Gastrocnemius medialis (tissue), 4 donors: Measurements from ENCODE around the gene EPS8L1. TPM values are rescaled to one million over a fixed set of nuclear protein-coding genes. Genes with fewer than 3 reads are reported as not detected.
"Not testable (repeated sequence)": the region's sequence is repeated elsewhere in the genome, so short reads cannot be mapped to it uniquely, and the experiment has no call there.

Experiments
- ATAC-seq, 2 donors: fragments of 150-250 bp; one replicate each; pipeline ENCODE4 v1.9.1; 2016
- DNase-seq, 2 donors: peaks; one replicate each; pipeline ENCODE4 v3.0.0-alpha.2; 2019
- H3K27ac ChIP-seq, 4 donors: fragments of 200-600 bp; sonication (generic); 1 replicate in 1 of 4; 2 replicates in 3 of 4; pipeline ENCODE4 v1.5.1; 2016 to 2018; ENCODE audit warnings: mild to moderate bottlenecking in 2 of 4, moderate library complexity in 1 of 4
- H3K27me3 ChIP-seq, 3 donors: fragments of 200-600 bp; sonication (generic) in 2 of 3; 1 replicate in 1 of 3; 2 replicates in 2 of 3; pipeline versions ENCODE4 v1.5.1 to v1.6.0; 2016 to 2019; ENCODE audit warnings: mild to moderate bottlenecking in 1 of 3, moderate library complexity in 1 of 3
- H3K36me3 ChIP-seq, 2 donors: fragments of 200-600 bp; sonication (generic) in 1 of 2; one replicate each; pipeline ENCODE4 v1.5.1; 2017 to 2018
- H3K4me1 ChIP-seq, 2 donors: fragments of 200-600 bp; sonication (generic) in 1 of 2; one replicate each; pipeline ENCODE4 v1.5.1; 2016 to 2017; ENCODE audit warnings: mild to moderate bottlenecking in 2 of 2
- H3K4me3 ChIP-seq, 4 donors: fragments of 200-600 bp; sonication (generic) in 3 of 4; 1 replicate in 1 of 4; 2 replicates in 3 of 4; pipeline ENCODE4 v1.5.1; 2016 to 2019; ENCODE audit warnings: mild to moderate bottlenecking in 2 of 4
- H3K9me3 ChIP-seq, 3 donors: fragments of 200-600 bp; sonication (generic) in 2 of 3; 1 replicate in 1 of 3; 2 replicates in 2 of 3; pipeline ENCODE4 v1.5.1; 2016 to 2019
- CTCF ChIP-seq, 5 experiments: fragments of 450-650 bp in 3 of 5; fragments of 200-600 bp in 2 of 5; sonication (generic) in 2 of 5; IDR thresholded peaks in 4 of 5; conservative IDR thresholded peaks in 1 of 5; 1 replicate in 4 of 5; 2 replicates in 1 of 5; pipeline ENCODE4 v1.5.1; 2016 to 2019; ENCODE audit warnings: antibody characterized with exemption in 5 of 5, mild to moderate bottlenecking in 3 of 5, moderate library complexity in 3 of 5
- POLR2A ChIP-seq, 2 donors: fragments of 450-650 bp; IDR thresholded peaks; one replicate each; pipeline ENCODE4 v1.6.1; 2017; ENCODE audit warnings: antibody characterized with exemption in 2 of 2, mild to moderate bottlenecking in 2 of 2, moderate library complexity in 2 of 2
- in situ Hi-C, 4 donors: fragments of 200-750 bp; cut with MboI; loops; one replicate each; pipeline versions ENCODE4 v1.15.0 to v1.8.0; 2017; ENCODE audit warnings: low sequenced_read_pairs in 4 of 4
- intact Hi-C: fragments of 100-400 bp; cut with DNase I; formaldehyde crosslinking; loops from one replicate; pipeline ENCODE4 v1.15.1; 2023; ENCODE audit warnings: low total_unique reads
- total RNA-seq, 4 donors: library from RNA; depleted of rRNA; stranded (reverse); fragments of >200 nt; gene quantifications; one replicate each; pipeline versions ENCODE4 v1.1.0 to v1.2.3, GENCODE V29; 2016

Gene EPS8L1
- total RNA-seq, 4 donors from 2014 or later: 0.25 to 2.4 (median 1.3) TPM

- ATAC-seq: no peak
- in situ Hi-C loops: no loop called here
These were observed 24.7 kb upstream of the EPS8L1 start for GRCh38 chr19:55050749-55051532.

GRCh38 chr19:55053735-55054134 is 21.9 kb upstream of the EPS8L1 start:
- intact Hi-C loops: no loop called here
- DNase-seq (no peak), ATAC-seq (no peak)
- peaks cover 0 to 58% of the 10 kb centered on the region in 2 donors for H3K36me3 ChIP-seq
- no peaks in the 10 kb centered on the region for H3K27me3 ChIP-seq
- no peaks in the 10 kb centered on the region for H3K9me3 ChIP-seq
- H3K27ac ChIP-seq: no peak overlapping the region
- no peaks in the 10 kb centered on the region for H3K4me1 ChIP-seq
- in situ Hi-C loops: no loop called here
- no peak overlapping the region for H3K4me3 ChIP-seq
- no peak for TF ChIP-seq POLR2A (IDR thresholded peaks at IDR 0.05)
- no peak for TF ChIP-seq CTCF (IDR thresholded peaks at IDR 0.05 in 4 of 5, conservative IDR thresholded peaks at IDR 0.05 in 1 of 5)

More at GRCh38 chr19:55050749-55051532, 24.7 kb upstream of the EPS8L1 start:
- Histone ChIP-seq H3K9me3 (no peaks in the 10 kb centered on the region), H3K36me3 (peaks cover 0 to 60% of the 10 kb centered on the region in 2 donors), H3K4me1 (no peaks in the 10 kb centered on the region), H3K27ac (no peak overlapping the region), H3K4me3 (no peak overlapping the region), H3K27me3 (no peaks in the 10 kb centered on the region)
- intact Hi-C loops: no loop called here
- DNase-seq: no peak
- no peak for TF ChIP-seq POLR2A (IDR thresholded peaks at IDR 0.05)
- no peak for TF ChIP-seq CTCF (IDR thresholded peaks at IDR 0.05 in 4 of 5, conservative IDR thresholded peaks at IDR 0.05 in 1 of 5)

GRCh38 chr19:55056827-55057226 is 18.8 kb upstream of the EPS8L1 start:
- TF ChIP-seq POLR2A (IDR thresholded peaks at IDR 0.05) (no peak), CTCF (IDR thresholded peaks at IDR 0.05 in 4 of 5, conservative IDR thresholded peaks at IDR 0.05 in 1 of 5) (no peak)
- Histone ChIP-seq H3K36me3 (peaks cover 0 to 58% of the 10 kb centered on the region in 2 donors), H3K27me3 (no peaks in the 10 kb centered on the region), H3K4me1 (peaks cover 0 to under 1% of the 10 kb centered on the region in 2 donors), H3K9me3 (no peaks in the 10 kb centered on the region), H3K27ac (no peak overlapping the region), H3K4me3 (no peak overlapping the region)
- ATAC-seq (no peak), DNase-seq (no peak)
- intact Hi-C loops (no loop called here), in situ Hi-C loops (no loop called here)

- no peaks in the 10 kb centered on the region for H3K9me3 ChIP-seq
- no peak for ATAC-seq
- TF ChIP-seq CTCF (IDR thresholded peaks at IDR 0.05 in 4 of 5, conservative IDR thresholded peaks at IDR 0.05 in 1 of 5): no peak
- no peak for TF ChIP-seq POLR2A (IDR thresholded peaks at IDR 0.05)
- no peak overlapping the region for H3K4me3 ChIP-seq
- H3K4me1 ChIP-seq: peaks cover 3 to 9% of the 10 kb centered on the region in 2 donors
- intact Hi-C loops (no loop called here), in situ Hi-C loops (no loop called here)
- peaks cover 0 to 50% of the 10 kb centered on the region in 2 donors for H3K36me3 ChIP-seq
- no peak for DNase-seq
- no peaks in the 10 kb centered on the region for H3K27me3 ChIP-seq
- H3K27ac ChIP-seq: no peak overlapping the region
These were observed 16.7 kb upstream of the EPS8L1 start for GRCh38 chr19:55058781-55059610.

GRCh38 chr19:55060287-55060686 is 15.4 kb upstream of the EPS8L1 start:
- H3K36me3 ChIP-seq: peaks cover 0 to 37% of the 10 kb centered on the region in 2 donors
- intact Hi-C loops, H3K27ac ChIP-seq, H3K4me1 ChIP-seq, DNase-seq, H3K27me3 ChIP-seq, in situ Hi-C loops, H3K4me3 ChIP-seq, ATAC-seq, H3K9me3 ChIP-seq: not testable (repeated sequence)
